Lung microvascular endothelial cell (primary cell): ENCODE measurements around the gene KRTAP9-9. TPM values are rescaled to one million over a fixed set of nuclear protein-coding genes. Genes with fewer than 3 reads are reported as not detected.
"Not testable (repeated sequence)": the region's sequence is repeated elsewhere in the genome, so short reads cannot be mapped to it uniquely, and the experiment has no call there.

Source experiments
- DNase-seq, 2 donors: peaks; one replicate each; pipeline versions ENCODE4 v3.0.0 to v3.0.0-alpha.2; 2010; ENCODE audit warnings: low read depth in 2 of 2
- total RNA-seq: library from RNA; depleted of rRNA; stranded (reverse); fragments of >200 nt; gene quantifications from 2 replicates; pipeline ENCODE4 v1.2.1, GENCODE V29; 2014

KRTAP9-9 gene
- total RNA-seq, 1 donor from 2014 or later = not detected

DNA sequence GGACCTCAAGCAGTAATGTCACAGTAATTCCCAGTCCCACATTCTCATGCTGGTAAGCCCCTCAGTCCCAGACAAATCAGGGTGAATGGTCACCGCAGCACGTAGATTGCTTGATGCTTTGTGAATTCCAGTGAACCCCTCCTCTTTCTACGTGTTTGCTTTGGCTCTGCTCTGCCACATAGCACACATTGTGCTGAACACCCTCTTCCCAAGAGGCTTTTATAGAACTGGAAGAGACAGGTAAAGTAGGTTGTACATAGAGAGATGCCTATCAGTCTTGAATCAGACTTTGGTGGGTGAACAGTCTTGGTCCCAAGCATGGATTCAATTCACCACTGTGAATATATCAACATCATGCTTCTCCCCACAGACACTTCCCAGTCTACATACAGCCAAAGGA lies 9.4 kb downstream of the KRTAP9-9 start:
- no peak for DNase-seq

GRCh38 chr17:41265078-41265477 lies 9.9 kb downstream of the KRTAP9-9 start, which contains the start of gene KRTAP9-6:
KRTAP9-6 (plus strand) TSS chr17:41265378; CDS start chr17:41265378, 0 bp downstream.
- DNase-seq = no peak

DNA sequence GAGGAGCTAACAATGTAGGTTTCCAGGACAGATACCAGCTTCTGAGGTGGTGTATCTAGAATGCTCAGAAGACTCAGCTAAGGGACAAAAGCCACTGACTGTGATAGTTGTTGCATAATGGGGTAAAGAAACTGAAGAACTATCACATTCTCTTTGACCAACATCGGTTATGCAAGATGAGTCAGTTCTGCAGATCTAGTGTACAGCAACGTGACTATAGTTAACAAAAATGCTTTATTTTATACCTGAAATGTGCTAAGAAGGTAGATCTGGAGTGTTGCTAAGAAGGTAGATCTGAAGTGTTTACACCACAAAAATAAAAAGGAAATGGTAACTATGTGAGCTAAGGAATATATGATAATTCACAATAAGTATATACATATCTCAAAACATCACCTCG lies 12.5 kb downstream of the KRTAP9-9 start:
- no peak for DNase-seq

GRCh38 chr17:41271323-41271722 lies 16.1 kb downstream of the KRTAP9-9 start:
- not testable (repeated sequence) for DNase-seq

GRCh38 chr17:41271858-41272257 lies 16.7 kb downstream of the KRTAP9-9 start:
- no peak for DNase-seq

DNA sequence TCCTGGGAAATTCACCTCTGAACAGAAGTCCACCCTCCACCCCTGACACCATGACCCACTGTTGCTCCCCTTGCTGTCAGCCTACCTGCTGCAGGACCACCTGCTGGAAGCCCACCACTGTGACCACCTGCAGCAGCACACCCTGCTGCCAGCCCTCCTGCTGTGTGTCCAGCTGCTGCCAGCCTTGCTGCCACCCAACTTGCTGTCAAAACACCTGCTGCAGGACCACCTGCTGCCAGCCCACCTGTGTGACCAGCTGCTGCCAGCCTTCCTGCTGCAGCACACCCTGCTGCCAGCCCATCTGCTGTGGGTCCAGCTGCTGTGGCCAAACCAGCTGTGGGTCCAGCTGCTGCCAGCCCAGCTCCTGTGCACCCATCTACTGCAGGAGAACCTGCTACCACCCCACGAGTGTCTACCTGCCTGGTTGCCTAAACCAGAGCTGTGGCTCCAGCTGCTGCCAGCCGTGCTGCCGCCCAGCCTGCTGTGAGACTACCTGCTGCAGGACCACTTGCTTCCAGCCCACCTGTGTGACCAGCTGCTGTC lies 20.5 kb downstream of the KRTAP9-9 start, which contains the start of gene KRTAP9-7:
KRTAP9-7 (plus strand) TSS at position 51 of the 543 bp plus-strand sequence; CDS start at position 51, 0 bp downstream.
- DNase-seq = not testable (repeated sequence)

GRCh38 chr17:41278176-41278955 lies 23.2 kb downstream of the KRTAP9-9 start:
- no peak for DNase-seq

GRCh38 chr17:41284043-41284442 lies 28.9 kb downstream of the KRTAP9-9 start:
- no peak for DNase-seq

DNA sequence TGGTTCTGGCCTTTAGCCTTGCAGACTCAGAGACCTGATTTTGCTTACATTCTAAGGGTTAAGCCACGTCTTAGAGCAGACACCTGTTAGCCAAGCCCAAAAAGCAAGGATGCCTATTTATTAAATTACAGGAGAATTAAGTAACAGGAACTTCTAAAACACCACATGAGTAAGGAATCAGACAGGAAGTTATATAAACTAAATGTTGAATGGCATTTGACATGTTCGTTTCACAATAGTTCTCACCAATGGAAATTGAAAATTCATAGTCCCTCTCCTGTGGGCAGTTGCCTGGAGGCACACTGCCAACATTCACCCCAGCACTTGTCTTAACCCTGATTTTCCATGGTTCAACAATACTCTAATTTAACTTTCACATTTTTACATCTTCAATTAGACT lies 29.4 kb downstream of the KRTAP9-9 start:
- DNase-seq = no peak

- DNase-seq = no peak
Observed at GRCh38 chr17:41287050-41287449, 31.9 kb downstream of the KRTAP9-9 start.

DNA sequence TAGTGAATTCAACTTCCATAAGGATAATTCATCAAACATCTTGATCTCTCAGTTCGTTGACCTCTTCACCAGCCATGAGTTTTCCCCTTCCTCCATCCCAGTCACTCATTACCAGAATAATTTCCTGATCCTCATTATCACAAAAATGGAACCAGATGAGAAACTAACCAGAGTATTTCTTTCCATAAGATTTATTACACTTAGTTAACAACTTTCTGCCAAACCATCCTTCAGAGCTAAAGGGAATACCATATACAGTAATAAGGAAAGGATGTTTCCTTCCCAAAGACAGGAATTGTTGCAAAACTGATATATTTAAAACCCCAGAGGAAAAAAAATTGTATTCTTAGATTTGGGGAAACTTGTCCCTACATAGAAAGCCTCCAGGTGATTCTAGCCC lies 38.8 kb downstream of the KRTAP9-9 start:
- DNase-seq = no peak

DNA sequence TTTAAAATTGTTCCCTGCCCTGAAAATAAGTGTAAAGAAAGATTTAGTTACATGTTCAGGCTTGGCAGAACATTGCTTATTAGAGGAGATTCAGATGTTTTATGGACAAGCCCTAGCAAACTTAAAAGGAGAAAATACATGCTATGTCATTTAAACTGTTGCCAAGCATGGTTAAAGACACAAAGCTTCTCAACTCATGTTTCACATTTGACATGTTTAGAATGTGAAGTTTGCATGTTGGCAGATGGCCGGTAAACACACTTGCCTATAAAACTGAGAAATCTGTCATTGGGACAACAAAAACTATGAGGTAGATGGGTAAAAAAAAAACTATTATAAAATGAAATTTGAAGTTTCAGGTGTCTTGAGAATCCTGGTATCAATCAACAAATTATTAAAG lies 41.7 kb downstream of the KRTAP9-9 start:
- DNase-seq = no peak

DNA sequence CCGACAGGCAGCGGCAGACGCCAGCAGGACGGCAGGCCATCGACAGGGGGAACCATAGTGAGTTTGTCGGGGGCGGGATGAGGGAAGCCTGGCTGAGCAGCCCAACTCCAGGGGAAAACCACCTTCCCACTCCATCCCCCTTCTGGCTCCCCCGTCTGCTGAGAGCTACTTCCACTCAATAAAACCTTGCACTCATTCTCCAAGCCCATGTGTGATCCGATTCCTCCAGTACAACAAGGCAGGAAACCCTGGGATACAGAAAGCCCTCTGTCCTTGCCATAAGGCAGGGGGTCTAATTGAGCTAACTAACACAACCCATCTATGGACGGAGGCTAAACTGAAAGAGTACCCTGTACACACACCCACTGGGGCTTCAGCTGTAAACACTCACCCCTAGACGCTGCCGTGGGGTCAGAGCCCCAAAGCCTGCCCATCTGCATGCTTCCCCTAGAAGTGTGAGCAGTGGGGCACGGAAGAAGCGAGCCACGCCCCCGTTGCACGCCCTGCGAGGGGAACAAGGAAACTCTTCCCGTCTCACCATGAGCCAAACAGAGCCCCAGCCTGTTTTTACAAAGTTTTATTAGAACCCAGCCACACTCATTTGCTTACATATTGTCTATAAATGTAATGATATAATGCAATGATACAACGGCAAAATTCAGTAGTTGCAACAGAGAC lies 43.4 kb downstream of the KRTAP9-9 start:
- no peak for DNase-seq

DNA sequence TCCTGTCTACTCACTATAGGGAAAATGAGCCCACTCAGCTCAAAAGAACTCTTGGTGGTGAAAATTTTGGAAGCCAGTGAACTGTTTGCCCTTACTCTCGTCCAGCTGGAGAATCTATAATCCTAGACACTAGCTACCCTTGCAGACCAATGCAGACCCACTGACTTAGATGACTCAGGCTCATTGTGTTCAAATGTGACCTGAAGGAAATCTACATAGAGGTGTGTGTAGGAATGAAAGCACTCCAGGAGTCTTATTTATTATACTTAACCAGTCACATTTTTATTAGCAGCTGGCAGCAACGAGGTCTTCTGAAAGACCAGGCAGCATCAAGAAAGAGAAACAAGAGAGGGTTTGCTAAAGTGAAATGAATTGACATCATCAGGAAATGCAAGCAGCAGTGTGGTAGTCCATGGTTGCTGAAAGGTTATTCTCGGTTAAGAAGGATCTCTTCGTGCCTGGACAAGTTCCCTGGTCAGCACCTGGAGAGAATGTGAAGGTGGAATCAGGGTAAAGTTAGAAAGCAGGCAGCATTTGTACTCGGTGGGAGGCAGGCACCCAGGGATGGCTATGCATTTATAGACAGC lies 46.1 kb downstream of the KRTAP9-9 start:
- DNase-seq = no peak

DNA sequence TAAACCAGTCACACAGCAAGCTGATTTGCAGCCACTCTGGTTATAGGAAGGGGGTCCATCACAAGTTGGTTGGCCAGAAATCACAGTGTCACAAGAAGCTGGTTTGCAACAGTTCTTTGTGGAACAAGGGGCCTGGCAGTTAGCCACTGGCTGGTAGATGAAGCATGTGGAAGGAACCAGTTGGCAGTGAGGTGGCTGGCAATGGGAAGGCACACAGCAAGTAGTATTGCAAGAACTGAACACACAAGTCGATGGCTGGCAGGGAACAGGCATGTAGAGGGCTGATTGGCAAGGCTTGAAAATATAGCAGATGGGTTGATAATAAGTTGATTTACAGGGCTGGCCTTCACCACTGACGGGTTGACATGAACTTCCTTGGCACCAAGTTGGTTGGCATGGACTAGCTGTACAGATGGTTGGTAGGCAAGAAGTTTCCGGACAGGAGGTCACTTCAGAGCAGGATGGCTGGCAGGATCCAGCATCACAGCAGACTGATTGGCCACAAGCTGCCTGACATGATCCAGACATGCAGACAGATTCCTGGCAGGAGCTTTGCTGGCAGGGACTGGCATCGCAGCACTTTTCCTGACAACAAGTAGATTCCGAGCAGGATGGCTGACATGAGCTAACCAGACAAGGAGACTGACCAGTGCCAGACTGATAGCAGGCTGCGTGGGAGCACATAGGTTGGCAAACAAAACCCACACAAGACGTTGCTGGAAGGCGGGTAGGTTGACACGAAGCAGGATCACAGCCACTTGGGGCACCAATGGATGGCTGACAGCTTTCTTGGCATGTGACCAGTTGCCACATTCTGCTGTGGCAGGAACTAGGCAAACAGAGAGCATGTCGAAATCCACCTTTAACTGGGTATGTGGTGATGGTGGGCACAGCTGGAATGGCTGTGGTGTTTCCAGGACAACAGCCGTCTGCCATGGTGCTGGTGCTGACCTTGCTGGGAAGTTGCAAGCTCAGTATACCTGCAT lies 47.0 kb downstream of the KRTAP9-9 start, which contains the start of gene KRTAP29-1:
KRTAP29-1 (minus strand) TSS at position 936 of the 986 bp plus-strand sequence; CDS start at position 936, 0 bp downstream.
- DNase-seq = no peak

GRCh38 chr17:41302981-41303380 lies 47.8 kb downstream of the KRTAP9-9 start:
- no peak for DNase-seq

- no peak for DNase-seq
Observed at GRCh38 chr17:41304091-41304490, 48.9 kb downstream of the KRTAP9-9 start.
